ENCODE data around the gene KCNA5. TPM values are rescaled to one million over a fixed set of nuclear protein-coding genes. Genes with fewer than 3 reads are reported as not detected.

KCNA5 gene
- total RNA-seq, 4 donors from 2014 or later = 0.84 to 3.7 (median 1.5) TPM

GRCh38 chr12:5035618-5036017 lies 8.1 kb upstream of the KCNA5 start:
- Histone ChIP-seq H3K4me3 (no peak overlapping the region), H3K4me1 (no peaks in the 10 kb centered on the region), H3K27ac (no peak overlapping the region), H3K36me3 (no peaks in the 10 kb centered on the region), H3K27me3 (no peaks in the 10 kb centered on the region), H3K9me3 (no peaks in the 10 kb centered on the region)
- 74 to 76% methylated on average over 6 of the region's 6 CpGs for WGBS, 2 donors
- DNase-seq (ENCODE audit: low spot score in 2 of 2) = no peak
- no peak for TF ChIP-seq POLR2A (IDR thresholded peaks at IDR 0.05)
- TF ChIP-seq, protein P1, sequence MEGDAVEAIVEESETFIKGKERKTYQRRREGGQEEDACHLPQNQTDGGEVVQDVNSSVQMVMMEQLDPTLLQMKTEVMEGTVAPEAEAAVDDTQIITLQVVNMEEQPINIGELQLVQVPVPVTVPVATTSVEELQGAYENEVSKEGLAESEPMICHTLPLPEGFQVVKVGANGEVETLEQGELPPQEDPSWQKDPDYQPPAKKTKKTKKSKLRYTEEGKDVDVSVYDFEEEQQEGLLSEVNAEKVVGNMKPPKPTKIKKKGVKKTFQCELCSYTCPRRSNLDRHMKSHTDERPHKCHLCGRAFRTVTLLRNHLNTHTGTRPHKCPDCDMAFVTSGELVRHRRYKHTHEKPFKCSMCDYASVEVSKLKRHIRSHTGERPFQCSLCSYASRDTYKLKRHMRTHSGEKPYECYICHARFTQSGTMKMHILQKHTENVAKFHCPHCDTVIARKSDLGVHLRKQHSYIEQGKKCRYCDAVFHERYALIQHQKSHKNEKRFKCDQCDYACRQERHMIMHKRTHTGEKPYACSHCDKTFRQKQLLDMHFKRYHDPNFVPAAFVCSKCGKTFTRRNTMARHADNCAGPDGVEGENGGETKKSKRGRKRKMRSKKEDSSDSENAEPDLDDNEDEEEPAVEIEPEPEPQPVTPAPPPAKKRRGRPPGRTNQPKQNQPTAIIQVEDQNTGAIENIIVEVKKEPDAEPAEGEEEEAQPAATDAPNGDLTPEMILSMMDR (IDR thresholded peaks at IDR 0.05) = no peak

DNA sequence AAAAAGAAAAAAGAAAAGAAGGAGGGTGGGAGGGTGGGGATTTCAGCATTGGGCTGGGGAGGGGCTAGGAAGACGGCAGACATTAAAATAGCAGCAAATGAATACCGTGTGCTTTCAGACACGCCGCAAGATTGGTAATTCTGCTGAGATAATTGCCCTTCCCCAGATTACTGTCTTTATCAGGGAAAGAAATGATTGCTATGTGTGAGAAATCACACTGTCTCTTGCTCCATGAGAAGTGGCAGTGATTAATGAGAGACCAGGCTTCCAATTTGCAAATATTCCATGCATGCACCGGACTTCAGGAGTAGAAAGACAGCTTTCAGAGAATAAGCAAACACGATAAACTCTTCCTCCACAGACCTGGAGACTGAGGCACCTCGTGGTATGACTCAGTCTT lies 7.6 kb upstream of the KCNA5 start:
- H3K9me3 ChIP-seq = no peaks in the 10 kb centered on the region
- no peak overlapping the region for H3K4me3 ChIP-seq
- TF ChIP-seq, protein P1 (IDR thresholded peaks at IDR 0.05) = no peak
- TF ChIP-seq POLR2A (IDR thresholded peaks at IDR 0.05) (no peak), EP300 (IDR thresholded peaks at IDR 0.05) (no peak)
- no peak for DNase-seq (ENCODE audit: low spot score in 2 of 2)
- no peak overlapping the region for H3K27ac ChIP-seq
- 66 to 81% methylated on average over 7 of the region's 7 CpGs for WGBS, 2 donors
- no peaks in the 10 kb centered on the region for H3K4me1 ChIP-seq
- no peaks in the 10 kb centered on the region for H3K27me3 ChIP-seq
- H3K36me3 ChIP-seq = no peaks in the 10 kb centered on the region

DNA sequence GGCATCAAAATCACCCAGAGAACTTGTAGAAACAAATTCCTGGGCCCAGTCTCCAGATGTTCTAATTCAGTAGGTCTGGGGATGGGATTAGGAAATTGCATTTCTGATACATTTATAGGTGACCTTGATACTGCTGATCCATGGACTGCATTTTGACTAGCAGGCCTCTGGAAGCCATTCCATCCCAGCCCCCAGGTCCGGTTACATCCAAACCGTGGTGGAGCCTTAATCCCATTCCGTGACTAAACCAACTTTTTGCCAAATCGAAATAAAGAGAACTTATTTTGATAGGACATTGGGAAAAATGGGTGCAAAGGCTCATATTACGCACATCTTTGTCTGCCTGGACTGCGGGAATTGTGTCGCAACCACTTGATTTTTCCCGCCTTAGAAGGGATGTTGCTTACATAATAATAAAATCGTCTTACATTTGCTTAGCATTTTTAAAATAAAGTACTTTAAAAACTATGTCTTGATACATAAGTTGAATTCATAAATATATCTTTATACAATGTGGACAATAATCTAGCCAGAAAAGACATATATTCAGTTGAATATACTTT lies 5.8 kb upstream of the KCNA5 start:
- no peaks in the 10 kb centered on the region for H3K4me1 ChIP-seq
- H3K36me3 ChIP-seq = no peaks in the 10 kb centered on the region
- no peak overlapping the region for H3K4me3 ChIP-seq
- H3K27ac ChIP-seq = no peak overlapping the region
- H3K9me3 ChIP-seq = no peaks in the 10 kb centered on the region
- 83 to 87% methylated on average over 9 of the region's 9 CpGs for WGBS, 2 donors
- no peak for DNase-seq (ENCODE audit: low spot score in 2 of 2)
- H3K27me3 ChIP-seq = peaks cover 0 to 2% of the 10 kb centered on the region in 2 donors
- TF ChIP-seq, protein P1 (IDR thresholded peaks at IDR 0.05) = no peak
- TF ChIP-seq EP300 (IDR thresholded peaks at IDR 0.05) (no peak), POLR2A (IDR thresholded peaks at IDR 0.05) (no peak)

- H3K4me3 ChIP-seq = no peak overlapping the region
- DNase-seq (ENCODE audit: low spot score in 2 of 2) = no peak
- peaks cover 0 to 11% of the 10 kb centered on the region in 2 donors for H3K27me3 ChIP-seq
- TF ChIP-seq, protein P1 (IDR thresholded peaks at IDR 0.05) = no peak
- no peak for TF ChIP-seq EP300 (IDR thresholded peaks at IDR 0.05)
- no peak for TF ChIP-seq POLR2A (IDR thresholded peaks at IDR 0.05)
- peaks cover 0 to 6% (median 0%) of the 10 kb centered on the region in 4 donors for H3K4me1 ChIP-seq
- WGBS, 2 donors = 26 to 31% methylated on average over 4 of the region's 4 CpGs
- no peaks in the 10 kb centered on the region for H3K36me3 ChIP-seq
- no peaks in the 10 kb centered on the region for H3K9me3 ChIP-seq
- no peak overlapping the region for H3K27ac ChIP-seq
These were observed 4.8 kb upstream of the KCNA5 start for GRCh38 chr12:5038781-5039311.

- Histone ChIP-seq H3K9me3 (no peaks in the 10 kb centered on the region), H3K27me3 (peaks cover 0 to 21% of the 10 kb centered on the region in 2 donors), H3K27ac (no peak overlapping the region), H3K4me1 (peaks cover 0 to 8% (median 0%) of the 10 kb centered on the region in 4 donors), H3K36me3 (no peaks in the 10 kb centered on the region), H3K4me3 (no peak overlapping the region)
- TF ChIP-seq, protein P1 (IDR thresholded peaks at IDR 0.05) = no peak
- no peak for TF ChIP-seq EP300 (IDR thresholded peaks at IDR 0.05)
- DNase-seq (ENCODE audit: low spot score in 2 of 2) = no peak
- WGBS, 2 donors = 88 to 90% methylated on average over 3 of the region's 3 CpGs
These were observed 3.9 kb upstream of the KCNA5 start for GRCh38 chr12:5039815-5040214.

Measured in tibial nerve (tissue), 4 donors.